ENCODE data around the gene RALB.
A peak's percentile ranks its signal among the peaks of the same experiment; 100 is the strongest.
"Not testable (repeated sequence)": the region's sequence is repeated elsewhere in the genome, so short reads cannot be mapped to it uniquely, and the experiment has no call there.

Gene RALB

GRCh38 chr2:120243211-120243610, 9.4 kb upstream of the RALB start:
- DNase-seq (ENCODE audit: low spot score), result peak; percentile 33

DNA sequence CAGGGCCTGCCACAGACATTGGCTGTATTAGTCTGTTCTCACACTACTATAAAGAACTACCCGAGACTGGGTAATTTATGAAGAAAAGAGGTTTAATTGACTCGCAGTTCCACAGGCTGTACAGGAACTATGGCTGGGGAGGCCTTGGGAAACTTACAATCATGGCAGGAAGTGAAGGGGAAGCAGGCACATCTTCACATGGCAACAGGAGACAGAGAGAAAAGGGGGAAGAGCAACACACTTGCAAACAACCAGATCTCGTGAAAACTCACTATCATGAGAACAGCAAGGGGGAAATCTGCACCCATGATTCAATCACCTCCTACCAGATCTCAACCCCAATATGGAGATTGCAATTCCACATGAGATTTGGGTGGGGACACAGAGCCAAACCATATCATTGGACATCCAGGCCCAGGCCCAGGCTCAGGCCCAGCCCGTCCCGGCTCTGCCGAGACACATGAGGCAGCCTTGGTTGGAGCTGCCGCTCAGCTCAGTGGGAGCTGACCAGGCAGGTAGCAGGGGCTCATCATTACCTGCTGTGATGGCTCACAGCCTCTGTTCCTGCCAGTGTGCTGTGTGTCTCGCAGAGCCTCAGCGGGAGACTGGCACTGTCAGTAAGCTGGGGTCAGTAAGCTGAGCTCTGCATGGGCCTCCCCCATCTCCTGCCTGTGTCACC, 8.6 kb upstream of the RALB start:
- DNase-seq (ENCODE audit: low spot score), result no peak

DNA sequence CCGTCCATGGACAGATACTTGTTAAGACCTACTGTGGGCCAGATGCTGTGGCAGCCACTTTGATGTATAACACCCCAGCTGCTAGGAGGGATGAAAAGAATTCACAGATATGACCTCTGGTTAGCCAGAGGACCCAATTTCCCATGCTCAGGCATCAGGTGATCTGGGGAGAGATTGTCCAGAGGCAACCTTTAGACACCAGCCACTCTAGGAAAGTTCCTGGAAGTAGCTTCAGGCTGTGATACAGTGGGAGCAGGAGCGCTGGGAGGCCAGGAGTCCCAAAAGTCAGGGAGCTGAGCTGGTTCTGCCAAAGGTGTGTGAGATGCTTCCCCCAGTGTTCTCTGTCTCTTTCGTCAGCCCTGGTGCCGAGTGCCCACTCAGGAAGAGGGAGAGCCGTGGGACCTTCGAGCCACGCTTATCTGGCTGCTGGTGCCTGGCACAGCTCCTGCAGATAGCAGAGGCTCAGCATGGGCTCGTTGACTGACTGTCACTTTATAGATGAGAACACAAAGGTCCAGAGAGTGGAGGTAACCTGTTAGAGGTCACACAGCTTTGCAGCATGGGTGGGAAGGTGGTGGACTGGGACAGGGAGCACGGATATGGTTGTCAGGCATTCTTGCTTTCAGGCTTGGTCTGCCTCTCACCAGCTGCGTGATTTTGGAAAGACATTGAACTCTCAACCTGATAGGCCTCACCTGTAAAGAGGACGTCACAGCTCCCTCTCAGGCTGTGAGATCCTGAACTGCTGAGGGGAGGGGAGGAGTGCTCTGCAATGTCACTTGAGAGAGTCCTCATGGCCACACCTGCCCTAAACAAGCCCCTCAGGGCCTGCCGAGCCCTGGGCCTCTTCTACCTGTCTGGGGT, 7.8 kb upstream of the RALB start:
- no peak for DNase-seq (ENCODE audit: low spot score)

GRCh38 chr2:120245520-120246332, 6.9 kb upstream of the RALB start:
- peak; percentile 52 for DNase-seq (ENCODE audit: low spot score)

- DNase-seq (ENCODE audit: low spot score), result no peak
Observed at GRCh38 chr2:120246546-120247300, 5.9 kb upstream of the RALB start.

DNA sequence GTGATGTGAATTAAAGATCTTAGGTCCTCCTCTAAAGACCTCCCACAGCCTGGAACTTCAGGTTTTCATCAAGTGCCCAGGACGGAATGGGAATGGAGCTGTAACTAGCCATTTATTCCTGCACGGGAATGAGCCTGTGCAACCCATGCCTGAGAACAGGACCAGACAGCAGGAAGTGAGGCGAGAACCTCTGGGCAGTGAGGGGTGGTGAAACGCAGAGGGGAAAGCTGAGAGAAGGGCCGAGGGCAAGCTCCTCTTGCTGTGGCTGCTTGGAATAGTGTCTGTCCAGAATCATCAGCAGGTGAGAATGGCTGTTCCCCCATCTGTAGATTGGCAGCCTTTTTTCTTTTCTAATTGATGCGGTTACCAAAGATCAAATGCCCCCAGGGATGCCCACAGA, 4.8 kb upstream of the RALB start:
- DNase-seq (ENCODE audit: low spot score), result no peak

GRCh38 chr2:120250640-120251039, 2.0 kb upstream of the RALB start:
- DNase-seq (ENCODE audit: low spot score), result no peak

DNA sequence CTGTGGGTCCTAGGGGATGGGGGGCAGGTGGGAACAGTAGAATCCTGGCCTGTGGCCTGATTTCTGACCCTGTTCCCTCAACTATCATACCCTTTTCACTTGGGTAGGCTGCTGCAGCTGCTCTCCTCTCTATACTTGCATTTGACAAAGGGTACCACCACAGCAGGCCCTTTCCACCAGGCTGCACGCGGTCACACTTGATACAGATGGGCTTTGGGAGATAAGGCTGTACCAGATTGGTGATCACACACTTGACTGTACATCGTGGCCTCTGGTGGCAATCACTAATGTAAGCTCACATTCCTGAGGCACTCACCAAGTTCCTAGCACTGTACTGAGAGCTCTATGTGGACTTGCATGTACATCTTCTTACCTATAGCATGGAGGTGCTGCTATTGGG, 1.6 kb upstream of the RALB start:
- no peak for DNase-seq (ENCODE audit: low spot score)

- DNase-seq (ENCODE audit: low spot score), result no peak
Observed at GRCh38 chr2:120251880-120252224, 800 bp upstream of the RALB start.

DNA sequence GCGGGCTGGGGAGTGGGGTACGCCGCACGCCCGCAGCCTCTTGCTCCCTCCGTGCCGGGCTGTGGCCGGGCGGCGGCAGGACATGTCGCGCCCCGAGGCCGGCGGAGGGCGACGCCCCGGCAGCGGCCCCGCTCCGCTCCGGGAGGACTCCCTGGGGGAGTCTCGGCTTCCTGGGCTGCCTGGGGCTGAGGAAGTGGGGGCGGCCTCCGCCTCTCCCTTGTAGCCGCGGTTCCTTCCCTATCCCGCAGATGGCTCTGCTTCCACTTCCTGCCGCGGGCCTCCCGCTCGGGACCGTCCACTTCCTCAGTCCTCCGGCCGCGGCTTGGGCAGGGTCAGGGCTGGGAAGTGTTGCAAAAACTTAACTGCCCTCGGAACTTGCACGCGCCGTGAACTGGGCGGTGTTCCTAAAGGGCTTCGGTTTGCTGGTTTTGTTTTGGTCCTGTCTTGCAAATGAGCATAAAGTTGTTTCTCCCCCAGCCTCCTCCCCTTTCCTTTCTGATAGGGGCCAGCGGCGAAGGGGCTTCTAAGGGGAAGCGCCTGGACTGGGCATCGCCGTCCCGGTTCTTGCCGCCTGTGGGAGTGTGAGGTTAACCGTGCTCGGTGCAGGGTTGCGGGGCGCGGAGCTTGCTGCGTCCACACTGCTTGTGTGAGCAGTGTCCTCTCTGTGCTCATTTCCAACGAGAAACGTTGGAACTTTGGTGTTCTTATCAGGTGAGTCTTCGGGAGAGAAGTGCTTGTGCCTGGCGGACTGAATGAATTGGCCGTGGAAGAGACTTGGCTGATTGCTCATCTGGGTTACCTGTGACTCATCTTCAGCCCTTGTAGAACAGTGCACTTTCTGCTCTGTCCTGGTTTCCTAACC, 600 bp downstream of the RALB start:
- peak; percentile 88 for DNase-seq (ENCODE audit: low spot score)

GRCh38 chr2:120254178-120254577, 1.5 kb downstream of the RALB start:
- no peak for DNase-seq (ENCODE audit: low spot score)

DNA sequence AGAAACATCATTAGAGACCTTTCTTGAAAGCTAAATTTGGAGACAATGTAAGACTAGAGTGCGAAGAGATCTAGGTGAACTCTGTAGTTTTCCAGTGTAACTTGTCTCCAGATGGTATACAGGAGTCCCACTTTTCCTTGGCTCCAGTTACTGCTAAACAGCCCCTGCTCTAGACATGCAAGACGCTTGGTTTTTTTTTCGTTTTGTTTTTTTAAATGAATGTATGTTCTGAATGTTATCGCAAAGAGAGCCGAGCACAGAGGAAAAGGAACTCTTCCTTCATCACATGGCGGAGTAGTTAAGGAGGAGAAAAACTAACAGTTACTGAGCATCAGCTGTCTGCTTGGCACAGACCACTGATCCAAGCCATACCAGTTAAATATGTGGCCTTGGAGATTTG, 2.4 kb downstream of the RALB start:
- no peak for DNase-seq (ENCODE audit: low spot score)

GRCh38 chr2:120255986-120256650, 3.5 kb downstream of the RALB start:
- no peak for DNase-seq (ENCODE audit: low spot score)

DNA sequence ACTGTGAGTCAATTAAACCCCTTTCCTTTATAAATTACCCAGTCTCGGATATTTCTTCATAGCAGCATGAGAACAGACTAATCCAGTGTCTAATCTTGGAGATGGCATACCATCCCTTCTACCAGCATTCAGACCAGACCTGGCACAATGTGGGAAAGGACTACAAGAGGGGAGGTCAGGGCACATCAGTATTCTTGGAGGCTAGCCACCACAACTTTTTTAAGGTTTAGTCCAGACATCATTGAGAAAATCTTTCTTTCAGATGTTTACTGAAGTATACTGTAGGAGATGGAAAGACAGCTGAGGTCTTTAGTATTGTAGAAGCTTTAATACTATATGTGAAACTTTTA, 4.0 kb downstream of the RALB start:
- no peak for DNase-seq (ENCODE audit: low spot score)

DNA sequence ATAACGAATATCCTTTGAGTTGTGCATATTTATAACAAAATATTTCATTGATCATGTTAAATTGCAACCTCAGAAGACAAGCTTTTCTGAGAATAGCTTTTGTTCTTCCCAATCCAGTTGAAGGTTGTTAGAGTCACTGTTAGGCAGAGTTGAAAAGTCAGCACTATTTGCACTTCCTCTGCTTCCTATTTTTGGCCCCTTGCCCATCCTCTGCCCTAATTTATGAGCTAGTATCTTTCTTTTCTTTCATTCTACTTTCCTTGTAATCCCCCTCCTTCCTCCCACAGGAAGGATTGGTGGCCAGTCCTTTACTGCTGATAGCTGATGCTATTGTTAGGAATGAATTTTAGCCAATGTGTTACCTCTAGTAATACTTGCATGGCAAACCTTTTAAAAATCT, 4.9 kb downstream of the RALB start:
- no peak for DNase-seq (ENCODE audit: low spot score)

DNA sequence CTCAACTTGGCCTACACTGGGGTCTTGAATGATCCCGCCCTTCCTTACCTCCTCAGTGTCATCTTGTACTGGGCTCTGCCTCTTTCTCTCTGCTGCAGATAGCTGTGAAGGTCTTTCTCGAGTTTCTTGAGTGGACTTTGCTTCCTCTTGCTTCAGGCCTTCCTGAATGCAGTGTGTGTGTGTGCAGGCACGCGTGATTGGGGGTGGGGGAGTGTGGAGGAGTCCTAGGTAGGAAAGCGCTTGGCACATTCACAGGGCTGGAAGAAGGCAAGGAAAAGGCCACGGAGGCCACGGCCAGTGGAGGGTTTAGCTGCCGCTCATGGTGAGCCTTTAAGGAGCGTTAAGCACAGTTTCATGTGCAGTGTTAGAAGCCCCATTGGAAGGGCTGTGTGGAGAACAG, 5.5 kb downstream of the RALB start:
- no peak for DNase-seq (ENCODE audit: low spot score)

GRCh38 chr2:120259939-120260338, 7.3 kb downstream of the RALB start:
- not testable (repeated sequence) for DNase-seq (ENCODE audit: low spot score)

- DNase-seq (ENCODE audit: low spot score), result no peak
Observed at GRCh38 chr2:120260736-120261135, 8.1 kb downstream of the RALB start.

DNA sequence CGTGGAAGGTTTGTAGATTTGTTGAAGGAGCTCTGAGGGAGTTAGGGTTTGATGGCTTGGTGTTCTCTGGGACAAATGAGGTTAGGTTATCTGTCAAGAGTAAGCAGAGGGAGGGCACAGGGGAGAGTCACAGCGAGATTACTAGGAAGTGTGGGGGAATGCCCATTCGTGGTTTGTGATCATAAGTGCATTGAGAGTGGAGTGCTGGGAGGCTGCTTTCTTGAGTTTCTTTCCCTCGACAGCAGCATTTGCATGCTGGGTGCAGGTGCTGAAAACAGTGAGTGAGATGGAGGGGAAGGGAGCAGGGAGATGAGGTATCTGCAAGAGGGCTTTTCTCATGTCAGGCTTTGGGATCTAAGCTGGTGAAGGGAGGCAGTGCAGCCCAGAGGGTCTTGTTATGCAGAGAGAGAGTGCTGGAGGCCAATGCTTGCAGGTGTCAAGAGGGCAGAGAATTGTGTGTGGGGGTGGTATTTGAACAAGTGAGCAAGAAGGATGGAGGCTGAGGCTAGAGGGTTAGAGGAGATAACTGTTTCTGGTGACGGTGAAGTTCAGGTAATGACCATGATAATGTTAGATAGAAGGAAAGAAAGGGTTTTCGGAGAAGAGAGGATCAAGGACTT, 8.8 kb downstream of the RALB start:
- no peak for DNase-seq (ENCODE audit: low spot score)

DNA sequence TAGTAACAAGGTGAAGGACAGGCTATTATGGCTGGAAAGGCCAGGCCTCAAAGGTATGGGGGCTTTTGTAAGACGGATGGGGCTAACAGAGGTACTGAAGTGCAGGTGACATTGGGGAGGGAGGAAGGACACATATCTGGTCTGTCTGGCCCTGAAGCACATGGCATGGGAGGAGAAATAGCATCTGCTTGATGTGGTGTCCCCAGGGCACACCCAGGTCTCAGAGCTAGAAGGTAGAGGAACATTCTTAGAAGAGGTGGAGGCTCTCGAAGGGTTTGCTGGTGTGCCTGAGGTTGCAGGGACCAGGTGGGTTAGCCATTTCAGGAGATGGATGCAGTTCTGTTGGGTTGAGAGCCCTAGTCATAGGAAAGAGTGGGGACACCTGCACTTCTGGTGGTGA, 9.5 kb downstream of the RALB start:
- no peak for DNase-seq (ENCODE audit: low spot score)

All from AG20443 (cell line).